HG03139 (cell line): ENCODE measurements around the gene FAM216A.
"Not testable (repeated sequence)": the region's sequence is repeated elsewhere in the genome, so short reads cannot be mapped to it uniquely, and the experiment has no call there.

ENCODE experiments used
- ATAC-seq: cut with Tn5 transposase; IDR thresholded peaks from one replicate; pipeline ENCODE4 v1.9.1; 2021; ENCODE audit not compliant: unreplicated experiment

FAM216A gene

DNA sequence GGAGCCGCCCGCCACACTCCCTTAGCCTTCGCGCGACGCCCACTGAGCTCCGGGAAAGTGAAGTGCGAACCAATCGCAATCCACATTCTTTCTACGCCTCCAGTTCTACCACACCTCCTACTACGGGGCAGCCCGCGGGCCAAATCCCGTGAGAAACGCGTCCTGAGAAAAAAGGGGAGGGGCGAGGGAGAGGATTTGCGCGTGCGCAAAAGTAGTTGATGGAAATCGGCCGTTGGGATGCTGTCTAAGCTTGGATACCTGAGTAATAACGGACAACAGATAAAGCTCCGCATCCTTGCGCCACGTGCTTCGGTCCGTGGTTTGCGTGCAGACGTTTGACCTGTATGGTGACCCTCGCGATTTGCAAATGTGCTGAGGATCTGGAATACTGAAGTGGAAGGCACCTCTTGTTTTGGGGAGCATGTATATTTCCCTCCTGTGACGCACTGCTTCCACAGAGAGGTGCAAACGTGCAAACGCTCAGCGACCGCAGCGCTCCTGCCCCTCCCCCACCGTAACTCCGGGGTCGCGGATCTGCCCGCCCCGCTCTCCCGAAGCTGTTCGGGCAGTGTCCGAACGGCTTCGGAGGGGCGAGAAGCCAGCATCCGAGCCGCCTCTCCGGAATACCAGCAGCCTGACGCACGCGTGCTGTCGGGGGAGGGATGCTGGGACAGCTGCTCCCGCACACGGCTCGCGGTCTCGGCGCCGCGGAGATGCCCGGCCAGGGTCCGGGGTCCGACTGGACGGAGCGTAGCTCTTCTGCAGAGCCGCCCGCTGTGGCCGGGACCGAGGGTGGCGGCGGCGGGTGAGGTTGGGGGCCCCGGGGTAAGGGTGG, at the start of gene FAM216A, which contains the start of gene GPN3:
Gene FAM216A, plus strand, starts transcription at position 632 of the 835 bp plus-strand sequence. Its CDS starts 31 bp downstream, at position 663.
Gene GPN3, minus strand, starts transcription at position 44 of the 835 bp plus-strand sequence. CDS start 54 bp downstream, outside the sequence.
- ATAC-seq, result peak; percentile 73

- ATAC-seq, result not testable (repeated sequence)
Measured at GRCh38 chr12:110420644-110421043, 48.0 kb upstream of the FAM216A start.

DNA sequence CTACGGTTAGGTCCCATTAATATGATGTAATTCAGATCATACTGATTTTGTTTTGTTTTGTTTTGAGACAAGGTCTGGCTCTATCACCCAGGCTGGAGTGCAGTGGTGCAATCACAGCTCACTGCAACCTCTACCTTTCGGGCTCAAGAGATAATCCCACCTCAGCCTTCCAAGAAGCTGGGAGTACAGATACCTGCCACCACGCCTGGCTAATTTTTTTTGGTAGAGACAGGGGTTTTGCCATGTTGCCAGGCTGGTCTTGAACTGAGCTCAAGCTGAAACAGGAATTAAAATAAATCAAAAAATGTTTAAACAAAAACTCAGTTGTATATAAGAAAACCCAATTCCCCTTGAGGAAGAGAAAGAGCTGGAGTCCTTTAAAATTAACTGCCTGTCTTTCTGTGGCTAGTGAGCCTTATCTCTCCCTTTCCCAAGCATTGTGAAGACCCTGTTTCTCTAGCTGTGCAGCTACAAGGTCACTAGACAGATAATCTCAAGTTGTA, 47.4 kb upstream of the FAM216A start:
- no peak for ATAC-seq

GRCh38 chr12:110421701-110422100, 46.9 kb upstream of the FAM216A start:
- no peak for ATAC-seq

GRCh38 chr12:110424237-110424636, 44.4 kb upstream of the FAM216A start:
- ATAC-seq, result no peak

DNA sequence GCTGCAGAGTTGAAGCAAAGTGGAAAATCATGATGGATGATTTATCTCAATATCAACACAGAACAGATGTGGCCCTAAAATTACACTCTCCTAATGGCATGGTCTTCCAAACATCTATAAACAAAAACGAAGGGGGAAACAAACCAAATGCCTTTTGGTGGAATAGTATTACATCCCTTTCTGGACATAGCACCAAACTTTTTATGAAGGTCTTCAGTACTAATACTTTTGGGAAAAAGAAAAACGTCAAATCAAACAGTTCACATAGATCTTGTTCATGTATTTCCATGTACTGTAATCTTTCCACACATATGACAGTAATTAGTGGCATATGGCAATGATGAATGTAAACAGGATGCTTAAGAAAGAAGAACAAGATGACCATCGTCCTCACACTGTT, 42.2 kb upstream of the FAM216A start:
- no peak for ATAC-seq

DNA sequence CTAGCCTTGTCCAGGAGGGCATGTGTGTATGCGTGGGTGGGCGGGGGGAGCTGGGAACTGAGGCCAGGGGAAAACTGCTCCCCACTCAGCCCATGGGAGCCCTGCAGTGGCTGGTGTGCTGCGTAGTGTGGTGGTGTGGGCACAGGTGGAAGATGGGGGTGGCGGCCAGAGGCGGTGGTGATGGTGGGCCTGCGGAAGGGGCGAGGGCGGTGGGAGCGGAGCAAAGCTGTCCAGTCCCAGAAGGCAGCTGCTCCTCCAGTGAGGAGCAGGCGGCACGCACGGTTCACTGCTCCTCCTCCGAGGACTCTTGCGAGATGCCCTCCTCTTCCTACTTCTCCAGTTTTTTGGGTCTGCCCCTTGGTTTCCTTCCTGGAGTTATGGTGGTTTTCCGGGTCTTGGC, 39.0 kb upstream of the FAM216A start:
- not testable (repeated sequence) for ATAC-seq

DNA sequence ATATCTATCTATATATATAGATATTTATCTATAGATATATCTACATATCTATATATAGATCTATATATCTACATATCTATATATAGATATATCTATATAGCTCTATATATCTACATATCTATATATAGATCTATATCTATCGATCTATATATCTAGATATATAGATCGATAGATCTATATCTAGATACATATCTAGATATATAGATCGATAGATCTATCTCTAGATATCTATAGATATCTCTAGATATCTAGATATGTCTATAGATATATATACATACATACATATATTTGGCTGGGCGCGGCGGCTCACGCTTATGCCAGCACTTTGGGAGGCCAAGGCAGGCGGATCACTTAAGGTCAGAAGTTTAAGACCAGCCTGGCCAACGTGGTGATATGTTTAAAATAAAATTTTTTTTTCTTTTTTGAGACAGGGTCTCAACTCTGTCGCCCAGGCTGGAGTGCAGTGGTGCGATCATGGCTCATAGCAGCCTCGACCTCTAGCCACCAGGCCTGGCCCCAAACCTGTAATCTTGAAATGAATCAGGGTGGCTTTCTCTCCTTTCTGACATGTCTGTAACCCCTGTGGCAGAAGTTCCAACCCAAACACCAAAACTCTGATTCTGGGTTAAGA, 36.6 kb upstream of the FAM216A start:
- no peak for ATAC-seq

DNA sequence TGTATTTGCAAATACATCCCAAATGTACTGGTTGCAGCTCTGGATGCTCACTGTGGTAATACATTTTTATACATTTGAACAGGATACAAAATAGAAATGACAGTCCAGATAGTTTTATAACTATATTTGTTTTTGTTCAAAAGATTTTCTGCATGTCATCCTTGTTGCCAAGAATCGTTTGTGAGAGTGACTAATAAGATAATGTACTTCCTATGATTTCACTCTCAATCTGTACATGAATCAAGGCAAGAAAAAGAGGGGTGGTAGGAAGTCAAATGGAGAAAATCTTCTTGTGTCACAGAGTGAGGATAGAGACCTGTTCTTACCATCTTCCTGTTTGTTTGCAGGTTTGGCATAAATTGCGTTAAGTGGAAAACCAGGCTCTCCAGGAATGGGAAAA, 32.4 kb upstream of the FAM216A start:
- no peak for ATAC-seq

GRCh38 chr12:110444455-110444854, 24.2 kb upstream of the FAM216A start:
- no peak for ATAC-seq

- ATAC-seq, result peak; percentile 92
Measured at GRCh38 chr12:110449799-110450497, 18.7 kb upstream of the FAM216A start, which contains the start of gene ARPC3. Gene ARPC3, minus strand, starts transcription at chr12:110450337. Its CDS starts 77 bp downstream, at chr12:110450260.

DNA sequence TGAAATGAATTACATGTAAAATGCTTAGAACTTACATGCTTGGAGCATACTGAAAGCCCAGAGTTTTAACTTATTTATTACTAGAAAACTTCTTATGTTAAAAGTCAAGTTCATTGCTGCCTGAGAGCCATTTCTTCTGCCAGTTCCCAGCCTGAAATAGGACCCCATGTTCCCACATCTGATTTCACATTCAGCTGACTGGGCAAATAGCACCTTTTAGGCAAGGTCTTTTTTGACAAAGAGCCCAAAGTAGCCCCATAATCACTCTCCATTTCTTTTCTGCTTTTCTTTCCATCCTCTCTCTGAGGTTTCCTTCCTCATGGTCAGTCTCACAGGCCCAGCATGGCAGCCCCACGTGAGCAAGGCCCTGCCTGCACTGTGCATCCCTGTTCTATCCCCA, 17.4 kb upstream of the FAM216A start:
- no peak for ATAC-seq

DNA sequence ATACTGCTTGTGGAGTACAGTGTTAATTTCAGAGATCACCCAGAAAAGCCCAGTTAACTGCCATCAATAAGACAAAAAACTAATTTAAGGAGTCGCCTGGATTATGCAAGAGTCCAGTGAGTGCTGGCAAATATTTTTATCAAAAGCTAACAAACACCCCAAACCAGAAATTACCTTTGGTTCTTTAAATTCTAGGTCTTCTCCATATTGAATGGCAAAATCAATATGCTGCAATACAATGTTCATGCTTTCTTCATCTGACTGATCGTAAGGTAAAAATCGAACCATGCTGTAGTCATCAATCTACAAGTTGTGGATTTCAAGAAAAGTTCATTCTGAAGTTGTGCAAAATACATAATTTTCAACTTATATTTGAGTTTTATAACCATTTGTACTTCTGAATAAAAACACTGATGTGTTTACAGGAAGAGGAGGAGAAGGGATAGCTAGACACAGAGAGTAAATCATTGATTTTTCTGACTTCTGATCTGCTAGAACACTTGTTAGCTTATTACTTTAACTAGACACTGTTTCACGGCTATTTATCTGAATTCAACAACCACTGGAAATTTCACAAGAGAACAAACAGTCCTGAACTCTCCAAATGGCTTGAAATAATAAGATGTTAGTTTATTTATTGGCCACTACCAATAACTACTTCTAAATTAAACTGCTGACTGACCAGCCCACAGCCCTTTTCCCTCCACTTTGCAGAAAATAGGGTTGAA, 14.9 kb upstream of the FAM216A start:
- ATAC-seq, result no peak

- no peak for ATAC-seq
Measured at GRCh38 chr12:110458756-110459155, 9.9 kb upstream of the FAM216A start.

DNA sequence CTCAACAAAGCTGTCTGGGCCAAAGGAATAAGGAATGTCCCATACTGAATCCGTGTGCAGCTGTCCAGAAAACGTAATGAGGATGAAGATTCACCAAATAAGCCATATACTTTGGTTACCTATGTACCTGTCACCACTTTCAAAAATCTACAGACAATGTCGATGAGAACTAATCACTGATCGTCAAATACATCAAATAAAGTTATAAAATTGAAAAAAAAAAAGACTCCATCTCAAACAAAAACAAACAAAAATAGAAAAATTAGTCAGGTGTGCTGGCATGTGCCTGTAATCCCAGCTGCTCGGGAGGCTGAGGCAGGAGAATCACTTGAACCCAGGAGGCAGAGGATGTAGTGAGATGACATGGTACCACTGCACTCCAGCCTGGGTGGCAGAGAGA, 7.5 kb upstream of the FAM216A start:
- ATAC-seq, result not testable (repeated sequence)

- no peak for ATAC-seq
Measured at GRCh38 chr12:110465024-110465423, 3.6 kb upstream of the FAM216A start.

- ATAC-seq, result not testable (repeated sequence)
Measured at GRCh38 chr12:110465765-110466164, 2.9 kb upstream of the FAM216A start.

GRCh38 chr12:110466791-110467190, 1.9 kb upstream of the FAM216A start:
- ATAC-seq, result no peak

GRCh38 chr12:110467847-110468213, 815 bp upstream of the FAM216A start:
- no peak for ATAC-seq

GRCh38 chr12:110475426-110475825, 6.8 kb downstream of the FAM216A start:
- no peak for ATAC-seq
